Measurements from ENCODE around the gene RBMS3. TPM values are rescaled to one million over a fixed set of nuclear protein-coding genes. Genes with fewer than 3 reads are reported as not detected.
"Not testable (repeated sequence)": the region's sequence is repeated elsewhere in the genome, so short reads cannot be mapped to it uniquely, and the experiment has no call there.

Gene RBMS3
- total RNA-seq, 1 donor from 2014 or later: 0.73 TPM

DNA sequence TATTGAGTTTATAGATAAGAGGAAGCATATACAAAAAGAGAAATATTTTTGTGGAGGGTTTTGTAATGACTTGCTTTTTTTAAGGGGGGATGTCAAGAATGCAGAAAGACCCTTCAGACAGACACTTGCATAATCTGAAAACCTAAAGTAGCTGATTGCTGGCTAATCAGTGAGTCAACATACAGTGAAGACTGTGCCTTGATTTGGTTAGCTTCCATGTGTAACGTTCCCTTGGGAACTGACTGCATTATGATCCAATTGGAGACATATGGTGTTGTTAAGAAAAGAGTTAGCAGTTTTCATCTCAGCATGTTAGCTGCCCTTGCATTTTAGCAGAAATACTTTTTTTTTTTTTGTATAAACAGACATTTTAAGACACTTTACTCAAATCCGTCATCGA, 483.2 kb downstream of the RBMS3 start:
- intact Hi-C loops (cut with micrococcal nuclease): no loop called here

DNA sequence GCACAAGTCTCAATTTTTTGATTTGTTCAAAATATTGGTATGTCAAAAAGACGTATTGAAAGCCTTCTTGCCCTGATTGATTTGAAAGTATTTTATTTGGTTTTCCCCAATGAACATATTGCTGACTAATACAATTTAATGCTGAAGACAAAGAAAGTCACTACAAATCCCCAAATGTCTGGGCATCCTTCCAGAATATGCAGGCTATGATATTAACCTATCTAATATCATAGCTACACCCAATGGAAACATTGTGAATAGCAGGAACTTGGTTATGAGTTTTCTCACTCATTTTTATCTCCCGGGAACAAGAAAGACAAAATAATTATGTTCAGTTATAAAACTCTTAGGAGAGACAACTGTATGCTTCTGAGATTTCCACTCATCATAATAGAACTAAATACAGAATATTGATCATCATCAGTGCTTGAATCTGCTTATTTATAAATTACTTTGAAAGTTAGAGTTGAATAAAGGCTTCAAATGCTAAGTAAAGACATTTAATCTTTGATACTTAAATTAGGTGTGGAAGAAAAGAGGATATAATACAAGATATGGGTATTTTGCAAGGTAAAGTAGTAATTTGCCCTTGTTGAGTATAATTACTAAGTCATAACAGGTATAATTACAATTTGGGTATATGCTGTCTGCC, 483.9 kb downstream of the RBMS3 start:
- intact Hi-C loops (cut with micrococcal nuclease): no loop called here

DNA sequence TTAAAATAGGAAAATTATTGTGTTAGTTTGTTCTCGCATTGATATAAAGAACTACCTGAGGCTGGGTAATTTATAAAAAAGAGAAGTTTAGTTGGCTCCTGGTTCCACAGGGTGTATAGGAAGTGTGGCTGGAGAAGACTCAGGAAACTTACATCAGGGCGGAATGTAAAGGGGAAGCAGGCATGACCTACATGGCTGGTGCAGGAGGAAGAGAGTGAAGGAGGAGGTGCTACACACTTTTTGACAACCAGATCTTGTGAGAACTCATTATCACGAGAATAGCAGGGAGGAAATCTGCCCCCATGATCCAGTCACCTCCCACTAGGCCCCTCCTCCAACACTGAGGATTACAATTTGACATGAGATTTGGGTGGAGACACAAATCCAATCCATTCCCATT, 490.7 kb downstream of the RBMS3 start:
- intact Hi-C loops (cut with micrococcal nuclease): no loop called here

DNA sequence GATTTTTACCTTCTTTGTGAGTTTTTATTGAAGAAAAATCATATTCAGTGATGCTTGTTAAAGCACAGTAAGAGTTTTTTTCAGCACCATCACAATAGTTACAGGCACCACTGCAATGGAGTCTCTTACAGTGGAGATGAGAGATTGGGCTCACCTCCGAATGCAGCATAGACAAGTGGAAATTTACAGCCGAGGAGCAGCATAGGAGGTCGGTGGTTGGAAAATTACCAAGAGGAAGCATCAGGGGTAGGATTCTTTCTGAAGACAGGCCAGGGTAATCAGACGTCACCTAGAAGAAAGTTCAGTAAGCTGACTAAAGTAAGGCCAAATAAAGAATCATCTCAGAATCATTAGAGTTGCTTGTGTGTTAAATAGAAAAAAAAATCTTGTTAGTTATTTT, 491.6 kb downstream of the RBMS3 start:
- intact Hi-C loops (cut with micrococcal nuclease): no loop called here

DNA sequence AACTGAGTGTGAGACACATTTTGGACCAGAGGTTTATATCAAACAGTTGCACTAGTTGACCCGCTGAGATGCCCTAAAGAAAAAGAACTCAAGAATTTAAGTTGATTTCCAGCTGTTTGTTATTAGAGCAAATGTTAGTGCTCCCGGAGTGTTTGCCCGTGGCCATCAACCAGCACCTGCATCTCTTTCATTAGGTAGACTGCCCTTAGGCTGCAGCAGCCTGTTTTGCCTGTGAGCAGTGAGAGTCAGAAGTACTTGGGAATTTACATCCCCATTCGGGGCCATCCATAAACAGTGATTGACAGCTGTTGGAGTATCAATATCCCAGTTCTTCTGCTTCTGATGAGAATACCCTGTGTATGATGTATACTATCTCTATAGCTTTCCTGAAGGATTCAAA, 492.6 kb downstream of the RBMS3 start:
- intact Hi-C loops (cut with micrococcal nuclease): no loop called here

DNA sequence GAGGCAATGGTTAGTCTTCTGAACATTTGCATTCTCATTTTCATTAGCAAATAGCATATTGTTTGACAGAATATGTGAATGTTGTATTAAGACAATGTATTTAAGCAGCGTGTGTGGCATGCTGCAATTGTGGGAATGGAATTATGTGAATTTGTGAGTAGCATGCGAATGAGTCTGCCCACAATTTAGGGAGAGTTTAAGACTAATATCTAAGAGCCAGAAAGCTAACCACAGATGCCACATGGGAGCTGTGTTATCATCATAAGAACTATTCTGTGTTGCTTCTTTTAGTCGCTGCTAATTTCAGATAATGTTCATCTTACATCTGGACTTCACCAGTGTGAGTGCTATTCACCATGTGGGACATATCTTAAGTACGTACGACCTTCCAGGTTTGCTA, 494.5 kb downstream of the RBMS3 start:
- intact Hi-C loops (cut with micrococcal nuclease): no loop called here

DNA sequence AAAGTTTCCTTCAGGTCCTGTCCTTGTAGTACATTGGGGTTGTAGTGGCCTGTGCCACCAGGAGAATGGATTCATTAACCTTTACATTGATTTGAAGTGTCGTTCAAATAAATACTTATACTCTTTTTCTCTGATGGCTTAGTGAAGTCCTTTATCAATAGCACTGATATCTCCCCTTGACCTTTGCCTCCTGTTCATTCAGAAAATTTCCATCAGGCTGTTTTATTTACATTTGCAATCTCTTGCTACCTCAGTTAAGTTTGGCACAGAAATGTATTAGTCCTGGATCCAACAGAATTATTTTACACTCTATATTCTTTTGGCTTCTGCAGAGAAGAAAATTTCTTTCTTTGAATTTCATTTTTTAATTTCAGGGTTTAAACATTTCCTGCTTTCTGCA, 497.0 kb downstream of the RBMS3 start:
- intact Hi-C loops (cut with micrococcal nuclease): no loop called here

DNA sequence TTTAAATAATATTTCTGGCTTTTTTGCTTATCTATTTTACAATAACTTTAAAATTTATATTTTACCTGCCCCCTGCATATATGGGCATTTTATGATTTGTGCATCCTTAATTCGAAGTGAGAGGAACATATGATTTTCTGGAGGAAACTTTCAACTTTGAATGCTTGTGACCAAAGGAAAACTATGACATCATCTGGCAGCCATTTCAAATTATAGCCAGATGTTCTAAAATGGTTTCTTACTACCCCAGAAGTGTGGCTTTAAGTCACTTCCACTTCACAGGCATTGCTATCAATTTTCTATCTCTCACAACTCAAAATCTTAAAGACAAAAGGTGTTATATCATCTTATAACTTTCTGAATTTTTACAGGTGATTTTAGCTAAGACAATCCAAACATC, 508.8 kb downstream of the RBMS3 start:
- intact Hi-C loops (cut with micrococcal nuclease): no loop called here

DNA sequence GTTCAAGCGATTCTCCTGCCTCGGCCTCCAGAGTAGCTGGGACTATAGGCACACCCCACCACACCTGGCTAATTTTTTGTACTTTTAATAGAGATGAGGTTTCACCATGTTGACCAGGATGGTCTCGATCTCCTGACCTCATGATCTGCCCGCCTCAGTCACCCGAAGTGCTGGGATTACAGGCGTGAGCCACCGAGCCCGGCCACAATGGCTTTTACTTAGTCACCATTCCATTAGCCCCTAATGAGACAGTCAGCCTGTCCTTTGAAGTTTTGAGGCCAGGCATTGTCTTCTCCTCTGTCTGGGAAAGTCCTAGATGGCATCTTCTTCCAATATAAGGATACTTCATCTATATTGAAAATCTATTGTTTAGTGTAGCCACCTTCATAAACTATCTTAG, 515.9 kb downstream of the RBMS3 start:
- intact Hi-C loops (cut with micrococcal nuclease): no loop called here

DNA sequence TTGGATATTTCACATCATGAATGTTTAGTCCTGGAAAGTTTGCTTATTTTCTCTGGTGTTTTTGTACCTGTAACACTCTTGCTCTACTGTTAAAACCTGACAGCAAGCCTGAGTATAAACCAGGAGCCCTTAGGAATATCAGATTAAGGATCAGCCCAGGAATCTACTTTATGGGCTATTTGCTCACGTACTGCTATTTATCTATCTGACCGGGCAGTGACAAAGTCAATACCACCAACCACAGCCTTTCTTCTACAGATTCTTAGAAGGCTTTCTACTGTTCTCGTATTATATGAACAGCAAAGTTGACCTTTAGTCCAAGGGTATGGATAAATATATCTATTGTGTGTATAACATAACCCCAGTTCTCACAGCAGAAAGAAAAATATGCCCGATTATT, 521.2 kb downstream of the RBMS3 start:
- intact Hi-C loops (cut with micrococcal nuclease): no loop called here

DNA sequence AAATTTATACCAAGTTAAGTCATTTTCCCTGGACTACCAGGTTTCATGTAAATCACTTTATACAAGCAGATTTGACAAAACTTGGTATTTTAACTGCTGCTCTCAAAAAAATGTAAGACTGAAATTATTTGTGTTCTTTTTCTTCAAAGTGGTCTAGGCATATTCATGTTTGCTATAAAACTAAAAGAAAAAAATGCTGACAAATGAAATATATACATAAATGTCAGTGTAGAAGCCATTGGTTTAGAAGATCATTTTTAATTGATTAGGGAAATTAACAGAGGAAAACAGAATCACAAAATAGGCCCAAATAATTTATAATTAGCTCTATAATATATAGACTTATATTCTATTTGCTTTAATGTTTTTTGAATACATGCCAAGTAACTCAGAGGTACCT, 523.2 kb downstream of the RBMS3 start:
- intact Hi-C loops (cut with micrococcal nuclease): no loop called here

DNA sequence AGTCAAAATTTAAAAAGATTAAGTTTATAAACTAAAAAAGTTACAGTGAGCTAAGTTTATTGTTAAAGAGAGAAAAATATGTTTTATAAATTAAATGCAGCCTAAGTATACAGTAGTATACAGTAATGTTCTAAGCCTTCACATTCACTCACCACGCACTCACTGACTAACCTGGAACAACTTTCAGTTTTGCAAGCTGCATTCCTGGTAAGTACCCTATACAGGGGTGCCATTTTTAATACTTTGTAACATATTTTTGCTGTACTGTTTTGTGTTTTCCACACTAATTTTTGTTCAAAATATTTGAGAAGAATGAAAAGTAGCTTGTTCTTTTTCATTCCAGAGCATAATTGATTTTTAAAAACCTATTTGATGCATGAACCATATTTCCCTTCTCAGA, 524.9 kb downstream of the RBMS3 start:
- intact Hi-C loops (cut with micrococcal nuclease): no loop called here

DNA sequence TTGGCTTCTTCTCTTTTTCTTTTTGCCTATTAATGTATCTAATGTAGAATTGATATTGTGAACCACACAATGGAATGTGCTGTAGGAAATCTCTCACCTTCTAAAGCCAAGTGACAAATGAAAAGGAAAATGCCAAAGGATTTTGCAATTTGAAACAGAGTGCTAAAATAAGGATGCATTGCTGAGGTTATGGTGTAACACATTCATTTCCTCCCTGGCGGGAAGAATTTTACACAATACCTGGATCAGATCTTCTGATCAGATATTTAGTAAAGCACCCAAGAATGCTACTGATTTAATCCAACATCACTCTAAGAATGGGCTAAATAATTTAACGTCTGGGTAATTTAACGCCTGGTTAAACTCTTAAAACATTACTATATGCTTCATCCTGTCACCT, 527.5 kb downstream of the RBMS3 start:
- intact Hi-C loops (cut with micrococcal nuclease): not testable (repeated sequence)

DNA sequence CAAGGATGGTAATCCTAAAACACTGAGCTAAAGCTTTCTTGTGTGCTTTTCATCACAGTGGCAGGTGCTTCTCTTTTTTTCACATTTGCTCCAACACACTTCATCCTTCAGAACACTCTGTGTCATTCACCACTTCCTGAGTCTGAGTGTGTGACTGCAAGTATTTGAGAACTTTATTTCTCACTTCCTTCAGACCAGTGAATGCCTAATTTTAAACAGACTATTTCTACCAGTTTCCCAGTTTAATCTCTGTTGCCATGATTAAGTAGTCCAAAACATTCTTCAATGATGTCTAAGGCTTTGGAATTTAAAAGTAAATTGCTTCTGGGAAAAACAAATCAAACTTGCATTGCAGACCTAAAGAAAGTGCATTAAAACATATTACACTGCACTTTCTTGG, 541.2 kb downstream of the RBMS3 start:
- intact Hi-C loops (cut with micrococcal nuclease): no loop called here

DNA sequence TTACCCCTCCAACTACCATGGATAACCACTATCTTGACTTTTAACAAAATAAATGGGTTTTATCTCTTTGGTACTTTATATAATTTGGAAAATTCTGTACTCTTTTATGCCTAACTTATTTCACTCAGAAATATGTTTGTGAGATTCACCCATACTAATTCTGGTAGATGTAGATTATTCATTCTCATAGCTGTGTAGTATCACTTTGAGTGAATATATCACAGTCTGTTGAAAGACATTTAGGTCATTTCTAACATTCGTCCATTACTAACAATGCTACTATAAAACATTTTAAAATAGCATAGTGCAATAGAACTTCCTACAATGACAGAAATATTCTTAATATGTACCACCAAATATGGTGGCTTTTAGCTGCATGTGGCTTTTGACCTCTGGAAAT, 542.4 kb downstream of the RBMS3 start:
- intact Hi-C loops (cut with micrococcal nuclease): no loop called here

DNA sequence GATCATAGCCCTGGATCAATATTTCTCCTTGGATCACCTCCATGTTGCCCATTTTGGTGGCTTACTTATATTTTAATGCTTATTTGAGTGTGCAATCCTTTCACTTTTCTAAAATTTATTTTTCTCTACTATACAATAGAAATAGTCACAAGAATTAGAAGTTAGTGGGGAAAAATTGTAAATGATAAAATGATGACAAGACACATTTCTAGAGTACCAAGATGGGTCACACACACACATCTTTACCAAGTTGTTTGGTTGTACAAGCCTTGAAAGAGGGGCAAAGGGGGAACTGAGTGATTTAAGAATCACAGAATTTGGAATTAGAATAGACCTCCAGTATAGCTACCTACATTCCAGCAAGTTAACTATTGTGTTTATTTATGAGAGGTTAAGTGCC, 545.8 kb downstream of the RBMS3 start:
- intact Hi-C loops (cut with micrococcal nuclease): no loop called here

DNA sequence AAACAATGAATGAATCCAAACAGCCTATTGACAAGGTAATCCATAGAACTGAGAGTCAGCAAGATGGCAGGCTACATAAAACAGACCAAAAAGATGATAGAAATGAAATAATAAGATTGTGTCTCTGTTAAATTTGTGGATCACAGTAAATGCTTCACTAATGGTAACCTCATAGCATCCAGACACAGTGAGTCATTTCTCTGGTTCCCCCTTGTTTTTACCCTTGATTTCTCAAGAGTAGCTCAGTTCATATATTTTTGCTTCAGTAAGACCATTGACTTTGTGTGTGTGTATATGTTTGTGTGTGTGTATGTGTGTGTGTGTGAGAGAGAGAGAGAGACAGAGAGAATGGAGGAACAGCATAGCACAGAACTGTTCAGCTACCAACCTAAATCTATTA, 546.9 kb downstream of the RBMS3 start:
- intact Hi-C loops (cut with micrococcal nuclease): no loop called here

DNA sequence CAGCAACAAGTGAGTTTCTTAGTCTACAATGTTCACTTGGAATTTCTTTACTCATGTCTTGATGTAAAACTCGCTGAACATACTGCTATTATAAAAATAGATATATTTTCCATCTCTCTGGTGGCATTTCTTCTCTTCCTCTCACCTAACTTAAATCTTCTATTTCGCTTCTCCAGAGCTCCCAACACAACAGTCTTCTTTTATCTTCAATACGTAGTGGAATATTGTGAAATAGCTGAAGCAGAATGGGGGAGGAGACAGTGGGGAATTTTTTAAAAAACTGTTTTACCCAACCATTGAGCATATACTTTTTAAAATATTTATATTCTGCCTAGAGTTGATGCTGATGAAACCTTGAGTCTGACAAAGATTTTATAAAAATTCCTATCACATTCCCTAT, 548.5 kb downstream of the RBMS3 start:
- intact Hi-C loops (cut with micrococcal nuclease): no loop called here

DNA sequence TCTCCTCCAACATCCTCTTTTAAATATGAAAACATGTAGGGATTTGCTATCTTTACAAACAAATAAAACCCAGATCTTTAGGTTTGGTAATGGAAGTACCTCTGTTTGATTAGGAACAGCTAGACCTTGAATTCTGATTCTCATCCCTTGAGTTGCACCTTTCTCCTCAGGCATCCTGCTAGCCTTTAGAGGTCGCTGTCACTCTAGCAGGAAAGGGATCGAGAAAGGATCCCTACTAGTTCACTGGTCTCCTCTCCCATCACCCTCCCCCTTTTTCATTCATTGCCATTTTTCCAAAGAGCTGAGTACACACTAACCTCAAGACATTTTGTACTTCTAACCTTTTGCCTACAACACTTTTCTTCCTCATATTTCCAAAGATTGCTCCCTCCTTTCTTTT, 569.8 kb downstream of the RBMS3 start:
- intact Hi-C loops (cut with micrococcal nuclease): no loop called here

DNA sequence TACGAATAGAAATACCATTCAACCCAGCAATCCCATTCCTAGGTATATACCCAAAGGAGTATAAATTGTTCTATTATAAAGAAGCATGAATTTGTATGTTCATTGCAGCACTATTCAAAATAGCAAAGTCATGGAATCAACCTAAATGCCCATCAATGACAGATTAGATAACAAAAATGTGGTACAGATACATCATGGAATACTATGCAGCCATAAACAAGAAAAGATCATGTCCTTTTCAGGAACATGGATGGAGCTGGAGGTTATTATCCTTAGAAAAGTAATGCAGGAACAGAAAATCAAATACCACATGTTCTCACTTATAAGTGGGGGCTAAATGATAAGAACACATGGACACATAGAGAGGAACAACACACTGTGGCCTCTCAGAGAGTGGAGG, 571.9 kb downstream of the RBMS3 start:
- intact Hi-C loops (cut with micrococcal nuclease): no loop called here

DNA sequence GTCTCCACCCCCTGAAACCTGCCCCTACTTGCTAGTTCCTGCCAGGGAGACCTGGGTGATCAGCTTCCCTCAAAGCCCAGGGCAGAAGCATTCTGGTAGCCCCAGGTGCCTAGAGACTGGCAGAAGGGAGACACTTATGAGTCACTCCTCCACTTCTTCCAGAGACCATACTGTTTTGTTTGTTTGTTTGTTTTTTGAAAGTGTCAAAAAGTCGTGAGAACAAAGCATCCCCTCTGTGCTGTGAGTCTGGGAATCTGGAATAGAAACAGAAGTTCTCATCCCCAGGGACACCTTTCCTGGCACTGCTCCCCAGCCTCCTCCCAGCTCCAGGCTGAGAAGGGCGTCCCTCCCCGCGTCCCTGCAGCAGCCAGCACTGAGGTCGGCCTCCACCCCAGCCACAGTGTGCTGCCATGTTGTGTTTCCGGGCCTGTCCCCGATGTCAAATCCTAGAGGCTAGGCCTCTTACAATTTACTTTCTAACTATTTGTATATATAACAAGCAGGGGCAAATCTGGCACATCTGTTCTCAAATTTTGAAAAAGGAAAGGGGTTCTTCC, 573.0 kb downstream of the RBMS3 start:
- intact Hi-C loops (cut with micrococcal nuclease): no loop called here

DNA sequence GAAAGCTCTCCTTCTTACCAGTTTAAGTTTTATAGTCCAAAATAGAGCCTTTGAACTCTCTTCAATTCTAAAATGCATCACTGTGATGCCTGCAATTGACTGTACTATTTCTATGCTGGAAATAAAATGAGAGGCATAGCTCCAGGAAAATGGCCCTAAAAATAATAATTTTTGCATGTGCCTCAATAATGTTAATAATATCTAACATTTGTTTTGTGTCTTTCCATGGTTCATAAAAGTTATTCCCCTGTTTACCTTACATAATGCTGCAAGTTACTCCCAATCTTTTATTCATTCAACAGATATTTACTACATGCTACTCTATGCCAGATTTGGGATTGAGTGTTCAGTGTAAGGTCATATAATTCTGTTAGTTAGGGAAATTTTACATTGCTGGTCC, 574.0 kb downstream of the RBMS3 start:
- intact Hi-C loops (cut with micrococcal nuclease): no loop called here

DNA sequence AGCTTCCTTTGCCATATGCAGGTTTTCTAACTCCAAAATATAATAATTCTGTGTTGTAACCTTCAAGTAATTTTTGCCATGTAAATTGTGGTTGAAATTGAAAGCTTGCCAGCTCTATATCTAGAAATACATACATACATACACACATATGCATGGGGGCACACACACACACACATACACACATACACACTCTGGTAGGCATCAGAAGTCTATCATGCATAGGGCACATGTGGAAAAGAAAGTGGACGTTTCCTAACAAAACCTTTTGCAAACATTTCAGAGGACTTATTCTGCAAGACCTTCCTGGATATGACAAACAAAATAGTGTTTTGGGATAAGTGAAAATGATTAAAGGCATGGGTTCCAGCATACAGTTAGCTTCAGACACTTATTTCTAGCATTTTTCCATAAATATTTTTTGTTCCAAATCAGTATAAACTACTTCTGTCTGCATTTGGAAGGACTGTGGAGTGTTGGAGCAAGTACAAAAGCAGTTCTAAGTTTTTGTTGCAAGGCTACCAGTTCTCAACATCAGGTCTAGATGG, 578.9 kb downstream of the RBMS3 start:
- intact Hi-C loops (cut with micrococcal nuclease): no loop called here

DNA sequence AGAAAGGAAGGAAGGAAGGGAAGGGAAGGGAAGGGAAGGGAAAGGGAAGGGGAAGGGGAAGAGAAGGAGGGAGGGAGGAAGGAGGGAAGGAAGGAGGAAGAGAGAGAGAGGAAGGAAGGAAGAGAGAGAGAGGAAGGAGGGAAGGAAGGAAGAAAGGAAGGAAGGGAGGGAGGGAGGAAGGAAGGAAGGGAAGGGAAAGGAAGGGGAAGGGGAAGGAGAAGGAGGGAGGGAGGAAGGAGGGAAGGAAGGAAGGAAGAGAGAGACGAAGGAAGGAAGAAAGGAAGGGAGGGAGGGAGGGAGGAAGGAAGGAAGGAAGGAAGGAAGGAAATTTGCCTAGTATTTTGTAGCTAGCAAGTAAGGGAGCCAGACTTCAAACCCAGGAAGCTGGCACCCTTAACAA, 583.9 kb downstream of the RBMS3 start:
- intact Hi-C loops (cut with micrococcal nuclease): no loop called here
